Liver (tissue), 9 donors: ENCODE measurements around the gene MACROD1. TPM values are rescaled to one million over a fixed set of nuclear protein-coding genes. Genes with fewer than 3 reads are reported as not detected.

Experiments used
- DNase-seq: peaks from one replicate; pipeline ENCODE4 v3.0.0-alpha.2; 2017; ENCODE audit warnings: low spot score
- H3K27ac ChIP-seq, 2 donors: one replicate each; pipeline ENCODE4 v1.7.0; 2013; ENCODE audit warnings: inconsistent platforms in 2 of 2, low read length in 2 of 2, control low read depth in 1 of 2, low read depth in 1 of 2, mild to moderate bottlenecking in 1 of 2
- H3K27me3 ChIP-seq, 4 donors: one replicate each; pipeline versions ENCODE4 v1.6.1 to v1.7.0; 2013; ENCODE audit warnings: low read length in 3 of 4, inconsistent platforms in 1 of 4, mild to moderate bottlenecking in 1 of 4, moderate library complexity in 1 of 4; ENCODE audit not compliant: control insufficient read depth in 4 of 4, insufficient read depth in 4 of 4
- H3K36me3 ChIP-seq, 4 donors: one replicate each; pipeline versions ENCODE4 v1.6.1 to v1.7.0; 2013; ENCODE audit warnings: low read length in 3 of 4, mild to moderate bottlenecking in 3 of 4, low read depth in 1 of 4, moderate library complexity in 1 of 4; ENCODE audit not compliant: control insufficient read depth in 4 of 4, insufficient read depth in 3 of 4
- H3K4me1 ChIP-seq, 4 donors: one replicate each; pipeline versions ENCODE4 v1.6.1 to v1.7.0; 2013; ENCODE audit warnings: low read length in 3 of 4, mild to moderate bottlenecking in 3 of 4, moderate library complexity in 1 of 4; ENCODE audit not compliant: control insufficient read depth in 4 of 4, insufficient read depth in 4 of 4
- H3K4me3 ChIP-seq, 3 donors: one replicate each; pipeline versions ENCODE4 v1.6.1 to v1.7.0; 2013; ENCODE audit warnings: low read length in 3 of 3, control low read depth in 1 of 3, low read depth in 1 of 3, mild to moderate bottlenecking in 1 of 3
- H3K9ac ChIP-seq, 2 donors: one replicate each; pipeline ENCODE4 v1.7.0; 2013; ENCODE audit warnings: low read length in 2 of 2, mild to moderate bottlenecking in 2 of 2, moderate library complexity in 2 of 2, control low read depth in 1 of 2, low read depth in 1 of 2
- H3K9me3 ChIP-seq, 4 donors: one replicate each; pipeline versions ENCODE4 v1.6.1 to v1.7.0; 2013; ENCODE audit warnings: low read length in 3 of 4; ENCODE audit not compliant: control insufficient read depth in 4 of 4
- ATF3 ChIP-seq: IDR thresholded peaks from 2 replicates; pipeline ENCODE4 v1.6.1; 2016; ENCODE audit warnings: antibody characterized with exemption
- CTCF ChIP-seq: fragments of 150-350 bp; IDR thresholded peaks from 2 replicates; pipeline ENCODE4 v1.5.1; 2017; ENCODE audit warnings: improper control_type of control experiment, low read depth, low read length; ENCODE audit not compliant: missing input control
- EGR1 ChIP-seq, 2 donors: IDR thresholded peaks; 2 replicates each; pipeline ENCODE4 v1.6.1; 2016 to 2018; ENCODE audit warnings: antibody characterized with exemption in 2 of 2, low read depth in 2 of 2
- FOXA1 ChIP-seq: IDR thresholded peaks from 2 replicates; pipeline ENCODE4 v1.6.1; 2016; ENCODE audit warnings: antibody characterized with exemption
- GABPA ChIP-seq, 2 donors: IDR thresholded peaks in 1 of 2; conservative IDR thresholded peaks in 1 of 2; 2 replicates each; pipeline ENCODE4 v1.6.1; 2016; ENCODE audit warnings: antibody characterized with exemption in 2 of 2, mild to moderate bottlenecking in 1 of 2, moderate library complexity in 1 of 2
- HNF4A ChIP-seq, 2 donors: conservative IDR thresholded peaks; 2 replicates each; pipeline ENCODE4 v1.6.1; 2016; ENCODE audit warnings: antibody characterized with exemption in 2 of 2, mild to moderate bottlenecking in 2 of 2
- HNF4G ChIP-seq: IDR thresholded peaks from 2 replicates; pipeline ENCODE4 v1.6.1; 2016; ENCODE audit warnings: antibody characterized with exemption
- JUND ChIP-seq, 2 donors: IDR thresholded peaks; 2 replicates each; pipeline ENCODE4 v1.6.1; 2016; ENCODE audit warnings: antibody characterized with exemption in 2 of 2
- NR2F2 ChIP-seq: IDR thresholded peaks from 2 replicates; pipeline ENCODE4 v1.6.1; 2016; ENCODE audit warnings: antibody characterized with exemption
- RAD21 ChIP-seq, 2 donors: IDR thresholded peaks; 2 replicates each; pipeline ENCODE4 v1.6.1; 2016; ENCODE audit warnings: antibody characterized with exemption in 2 of 2, mild to moderate bottlenecking in 2 of 2
- REST ChIP-seq: IDR thresholded peaks from 2 replicates; pipeline ENCODE4 v1.6.1; 2016; ENCODE audit warnings: antibody characterized with exemption, mild to moderate bottlenecking
- RXRA ChIP-seq, 2 donors: IDR thresholded peaks; 2 replicates each; pipeline ENCODE4 v1.6.1; 2017 to 2018; ENCODE audit warnings: antibody characterized with exemption in 2 of 2, mild to moderate bottlenecking in 1 of 2
- TAF1 ChIP-seq: conservative IDR thresholded peaks from 2 replicates; pipeline ENCODE4 v1.6.1; 2016; ENCODE audit warnings: antibody characterized with exemption, mild to moderate bottlenecking
- YY1 ChIP-seq: IDR thresholded peaks from 2 replicates; pipeline ENCODE4 v1.6.1; 2016; ENCODE audit warnings: antibody characterized with exemption, mild to moderate bottlenecking
- WGBS: extraction: QIAGEN DNeasy Blood & Tissue Kit; methylation state at CpG from one replicate; pipeline ENCODE4 v1.1.7; 2013; 5-methylcytosine and 5-hydroxymethylcytosine counted together
- polyA plus RNA-seq, 2 donors: library from polyadenylated mRNA; stranded (reverse) in 1 of 2; unstranded in 1 of 2; fragments of 200-250 nt in 1 of 2; fragments of >200 nt in 1 of 2; fragmentation: Nextera tagmentation in 1 of 2; extraction: Ambion mirVana in 1 of 2; gene quantifications; one replicate each; pipeline versions ENCODE4 v1.2.1 to v1.2.3, GENCODE V29; 2013 to 2015
- total RNA-seq, 2 donors: library from RNA; depleted of rRNA; stranded (reverse); fragments of >200 nt; gene quantifications; one replicate each; pipeline ENCODE4 v1.2.3, GENCODE V29; 2014
- TF ChIP-seq, protein P1 (sequence below): IDR thresholded peaks from 2 replicates; pipeline ENCODE4 v1.6.1; 2016; ENCODE audit warnings: antibody characterized with exemption
- TF ChIP-seq, protein P2 (sequence below): IDR thresholded peaks from 2 replicates; pipeline ENCODE4 v1.6.1; 2016; ENCODE audit warnings: antibody characterized with exemption
- donor health status: healthy.
- donor health status: healthy.
- donor health status: healthy.
- donor health status: healthy.
- donor health status: healthy.

The MACROD1 gene
- total and polyA plus RNA-seq, 4 donors, result 8.9 to 25.9 (median 13.1) TPM

- H3K27me3 ChIP-seq, result no peaks in the 10 kb centered on the region
- H3K36me3 ChIP-seq, result no peaks in the 10 kb centered on the region
- no peak overlapping the region for H3K9ac ChIP-seq
- no peaks in the 10 kb centered on the region for H3K9me3 ChIP-seq
- no peak for DNase-seq
- no peak overlapping the region for H3K4me3 ChIP-seq
- H3K4me1 ChIP-seq, result peaks cover 0 to 5% (median 2%) of the 10 kb centered on the region in 4 donors
- no peak overlapping the region for H3K27ac ChIP-seq
- WGBS, result 85% methylated on average over 24 of the region's 24 CpGs
- TF ChIP-seq, protein P1, sequence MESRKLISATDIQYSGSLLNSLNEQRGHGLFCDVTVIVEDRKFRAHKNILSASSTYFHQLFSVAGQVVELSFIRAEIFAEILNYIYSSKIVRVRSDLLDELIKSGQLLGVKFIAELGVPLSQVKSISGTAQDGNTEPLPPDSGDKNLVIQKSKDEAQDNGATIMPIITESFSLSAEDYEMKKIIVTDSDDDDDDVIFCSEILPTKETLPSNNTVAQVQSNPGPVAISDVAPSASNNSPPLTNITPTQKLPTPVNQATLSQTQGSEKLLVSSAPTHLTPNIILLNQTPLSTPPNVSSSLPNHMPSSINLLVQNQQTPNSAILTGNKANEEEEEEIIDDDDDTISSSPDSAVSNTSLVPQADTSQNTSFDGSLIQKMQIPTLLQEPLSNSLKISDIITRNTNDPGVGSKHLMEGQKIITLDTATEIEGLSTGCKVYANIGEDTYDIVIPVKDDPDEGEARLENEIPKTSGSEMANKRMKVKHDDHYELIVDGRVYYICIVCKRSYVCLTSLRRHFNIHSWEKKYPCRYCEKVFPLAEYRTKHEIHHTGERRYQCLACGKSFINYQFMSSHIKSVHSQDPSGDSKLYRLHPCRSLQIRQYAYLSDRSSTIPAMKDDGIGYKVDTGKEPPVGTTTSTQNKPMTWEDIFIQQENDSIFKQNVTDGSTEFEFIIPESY, result no peak
- TF ChIP-seq CTCF (no peak), YY1 (no peak), HNF4A (conservative IDR thresholded peaks at IDR 0.05) (no peak), REST (no peak), RXRA (IDR thresholded peaks at IDR 0.05) (no peak), JUND (IDR thresholded peaks at IDR 0.05) (no peak), FOXA1 (no peak), GABPA (IDR thresholded peaks at IDR 0.05 in 1 of 2, conservative IDR thresholded peaks at IDR 0.05 in 1 of 2) (no peak), NR2F2 (no peak), RAD21 (IDR thresholded peaks at IDR 0.05) (no peak), TAF1 (no peak), EGR1 (IDR thresholded peaks at IDR 0.05; ENCODE audit: low read depth in 2 of 2) (no peak), ATF3 (no peak), HNF4G (no peak)
- TF ChIP-seq, protein P2, sequence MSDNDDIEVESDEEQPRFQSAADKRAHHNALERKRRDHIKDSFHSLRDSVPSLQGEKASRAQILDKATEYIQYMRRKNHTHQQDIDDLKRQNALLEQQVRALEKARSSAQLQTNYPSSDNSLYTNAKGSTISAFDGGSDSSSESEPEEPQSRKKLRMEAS, result no peak
These were observed 106.4 kb downstream of the MACROD1 start for GRCh38 chr11:64059339-64060140.
